ENCODE measurements around the gene GDF10. TPM values are rescaled to one million over a fixed set of nuclear protein-coding genes. Genes with fewer than 3 reads are reported as not detected.

GDF10 gene
- total and polyA plus RNA-seq, 7 donors: 0.03 to 0.58 (median 0.14) TPM; not detected in 2

- no peak for TF ChIP-seq CTCF (IDR thresholded peaks at IDR 0.05)
- H3K36me3 ChIP-seq (ENCODE audit: insufficient read depth in 1 of 2, low read depth in 1 of 2): no peaks in the 10 kb centered on the region
- no peaks in the 10 kb centered on the region for H3K4me1 ChIP-seq
- no peak overlapping the region for H3K4me3 ChIP-seq
- ATAC-seq (no peak), DNase-seq (peak in 1 of 2 donors; percentile 19)
- H3K27me3 ChIP-seq (ENCODE audit: insufficient read depth in 3 of 3, low read length in 2 of 3): no peaks in the 10 kb centered on the region
- H3K9me3 ChIP-seq: no peaks in the 10 kb centered on the region
- no peak overlapping the region for H3K27ac ChIP-seq
- intact Hi-C loops (cut with DNase I): no loop called here
- WGBS, 3 donors: 70 to 74% (median 72%) methylated on average over 13 of the region's 13 CpGs
These were observed 46.7 kb downstream of the GDF10 start for GRCh38 chr10:47346581-47347302.

- no peak for ATAC-seq
These were observed 47.3 kb downstream of the GDF10 start for GRCh38 chr10:47347303-47347675.

GRCh38 chr10:47348138-47348651 lies 48.2 kb downstream of the GDF10 start, which contains the start of gene RBP3:
TSS of gene RBP3 (plus strand) at chr10:47348363. CDS start at chr10:47348485, 122 bp downstream.
- peak in 1 of 2 donors; percentile 12 for DNase-seq
- WGBS, 3 donors: 50 to 73% (median 63%) methylated on average over 5 of the region's 5 CpGs
- no peak within 1 kb of the TSS for H3K27ac ChIP-seq
- no peak for TF ChIP-seq CTCF (IDR thresholded peaks at IDR 0.05)
- no peaks in the 10 kb centered on the region for H3K27me3 ChIP-seq (ENCODE audit: insufficient read depth in 3 of 3, low read length in 2 of 3)
- intact Hi-C loops (cut with DNase I): no loop called here
- no peaks in the 10 kb centered on the region for H3K9me3 ChIP-seq
- H3K4me3 ChIP-seq: no peak within 1 kb of the TSS
- H3K36me3 ChIP-seq (ENCODE audit: insufficient read depth in 1 of 2, low read depth in 1 of 2): no peaks in the 10 kb centered on the region
- H3K4me1 ChIP-seq: no peaks in the 10 kb centered on the region
- ATAC-seq: no peak

More at GRCh38 chr10:47347303-47347675, 47.3 kb downstream of the GDF10 start:
- Histone ChIP-seq H3K4me1 (no peaks in the 10 kb centered on the region), H3K9me3 (no peaks in the 10 kb centered on the region), H3K4me3 (no peak overlapping the region), H3K36me3 (ENCODE audit: insufficient read depth in 1 of 2, low read depth in 1 of 2) (no peaks in the 10 kb centered on the region), H3K27ac (no peak overlapping the region), H3K27me3 (ENCODE audit: insufficient read depth in 3 of 3, low read length in 2 of 3) (no peaks in the 10 kb centered on the region)
- DNase-seq: peak in 1 of 2 donors; percentile 15
- intact Hi-C loops (cut with DNase I): no loop called here
- no peak for TF ChIP-seq CTCF (IDR thresholded peaks at IDR 0.05)
- WGBS, 3 donors: 73 to 80% (median 76%) methylated on average over 4 of the region's 4 CpGs

- H3K4me3 ChIP-seq: no peak overlapping the region
- DNase-seq (peak in 1 of 2 donors; percentile 39), ATAC-seq (no peak)
- no peaks in the 10 kb centered on the region for H3K4me1 ChIP-seq
- H3K9me3 ChIP-seq: no peaks in the 10 kb centered on the region
- no peak for TF ChIP-seq CTCF (IDR thresholded peaks at IDR 0.05)
- no peaks in the 10 kb centered on the region for H3K36me3 ChIP-seq (ENCODE audit: insufficient read depth in 1 of 2, low read depth in 1 of 2)
- 90 to 93% (median 92%) methylated on average over 36 of the region's 36 CpGs for WGBS, 3 donors
- intact Hi-C loops (cut with DNase I): no loop called here
- no peaks in the 10 kb centered on the region for H3K27me3 ChIP-seq (ENCODE audit: insufficient read depth in 3 of 3, low read length in 2 of 3)
- H3K27ac ChIP-seq: no peak overlapping the region
These were observed 48.9 kb downstream of the GDF10 start for GRCh38 chr10:47348661-47349470.
